Measurements from ENCODE around the gene AHCYL2.

AHCYL2 gene

DNA sequence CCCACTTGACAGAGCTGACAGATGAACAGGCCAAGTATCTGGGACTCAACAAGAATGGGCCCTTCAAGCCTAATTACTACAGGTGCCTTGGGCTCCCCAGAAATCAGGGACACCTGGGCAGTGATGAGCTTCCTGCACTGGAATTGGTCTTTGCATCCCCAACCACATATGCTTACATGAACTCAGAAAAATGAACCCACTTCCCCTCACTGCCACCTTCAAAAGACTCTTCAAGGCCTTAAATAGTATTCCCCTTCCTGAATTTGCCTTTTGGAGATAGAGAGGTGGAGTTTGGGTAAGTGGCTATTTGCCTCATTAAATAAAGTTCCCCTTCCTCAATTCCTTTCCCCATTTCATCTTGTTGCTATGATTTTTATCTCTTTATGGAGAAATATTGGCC is 201.7 kb downstream of the AHCYL2 start:
- TF ChIP-seq, protein P1, sequence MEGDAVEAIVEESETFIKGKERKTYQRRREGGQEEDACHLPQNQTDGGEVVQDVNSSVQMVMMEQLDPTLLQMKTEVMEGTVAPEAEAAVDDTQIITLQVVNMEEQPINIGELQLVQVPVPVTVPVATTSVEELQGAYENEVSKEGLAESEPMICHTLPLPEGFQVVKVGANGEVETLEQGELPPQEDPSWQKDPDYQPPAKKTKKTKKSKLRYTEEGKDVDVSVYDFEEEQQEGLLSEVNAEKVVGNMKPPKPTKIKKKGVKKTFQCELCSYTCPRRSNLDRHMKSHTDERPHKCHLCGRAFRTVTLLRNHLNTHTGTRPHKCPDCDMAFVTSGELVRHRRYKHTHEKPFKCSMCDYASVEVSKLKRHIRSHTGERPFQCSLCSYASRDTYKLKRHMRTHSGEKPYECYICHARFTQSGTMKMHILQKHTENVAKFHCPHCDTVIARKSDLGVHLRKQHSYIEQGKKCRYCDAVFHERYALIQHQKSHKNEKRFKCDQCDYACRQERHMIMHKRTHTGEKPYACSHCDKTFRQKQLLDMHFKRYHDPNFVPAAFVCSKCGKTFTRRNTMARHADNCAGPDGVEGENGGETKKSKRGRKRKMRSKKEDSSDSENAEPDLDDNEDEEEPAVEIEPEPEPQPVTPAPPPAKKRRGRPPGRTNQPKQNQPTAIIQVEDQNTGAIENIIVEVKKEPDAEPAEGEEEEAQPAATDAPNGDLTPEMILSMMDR (IDR thresholded peaks at IDR 0.05; ENCODE audit: low read length) = no peak
- TF ChIP-seq EZH2 (IDR thresholded peaks at IDR 0.05; ENCODE audit: borderline replicate concordance, low read length) = no peak
- Histone ChIP-seq H3K36me3 (ENCODE audit: insufficient read depth, low read length) (no peaks in the 10 kb centered on the region), H3K9me3 (ENCODE audit: low read length) (no peaks in the 10 kb centered on the region), H3K27me3 (ENCODE audit: insufficient read depth, low read length) (no peaks in the 10 kb centered on the region), H4K20me1 (ENCODE audit: insufficient read depth, low read length) (no peaks in the 10 kb centered on the region), H3K9ac (ENCODE audit: low read length) (no peak overlapping the region), H3K4me2 (ENCODE audit: low read length) (no peak overlapping the region), H3F3A (ENCODE audit: insufficient read depth, low read length) (no peaks in the 10 kb centered on the region), H3K4me3 (ENCODE audit: low read depth, low read length, poor library complexity, severe bottlenecking) (no peak overlapping the region), H3K4me1 (ENCODE audit: insufficient read depth, low read length, severe bottlenecking) (no peaks in the 10 kb centered on the region), H2AFZ (ENCODE audit: low read length) (no peak overlapping the region), H3K27ac (ENCODE audit: low read depth, low read length, poor library complexity, severe bottlenecking) (no peak overlapping the region), H3K79me2 (ENCODE audit: insufficient read depth, low read length) (no peaks in the 10 kb centered on the region), H3K9me2 (ENCODE audit: low read depth, low read length) (no peaks in the 10 kb centered on the region)

DNA sequence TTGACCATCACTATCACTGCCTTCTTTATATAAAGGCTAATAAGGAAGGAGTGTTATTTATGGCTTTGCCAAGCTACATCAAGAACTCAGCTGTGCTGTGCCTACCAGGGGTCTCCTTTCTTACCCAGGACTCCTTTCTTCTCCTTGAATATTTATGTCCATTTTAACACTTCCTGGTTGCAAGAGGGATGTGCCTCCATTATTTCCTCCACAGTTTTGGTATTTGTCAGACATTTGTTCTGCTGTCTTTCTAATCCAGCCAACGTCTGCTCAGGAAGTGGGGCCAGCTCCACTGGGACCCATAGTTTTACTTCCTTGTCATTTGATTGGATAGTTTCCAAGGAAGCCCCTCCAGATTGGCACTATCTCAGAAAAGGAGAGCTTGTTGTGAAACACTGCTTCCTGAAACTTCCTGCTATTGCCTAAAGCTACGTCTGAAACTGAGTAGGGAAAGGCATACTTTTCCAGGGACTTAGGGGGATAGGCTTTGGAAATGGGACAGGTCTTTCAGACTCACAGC is 202.8 kb downstream of the AHCYL2 start:
- H3K79me2 ChIP-seq (ENCODE audit: insufficient read depth, low read length) = no peaks in the 10 kb centered on the region
- TF ChIP-seq, protein P1 (IDR thresholded peaks at IDR 0.05; ENCODE audit: low read length) = no peak
- TF ChIP-seq EZH2 (IDR thresholded peaks at IDR 0.05; ENCODE audit: borderline replicate concordance, low read length) = no peak
- no peaks in the 10 kb centered on the region for H3K9me3 ChIP-seq (ENCODE audit: low read length)
- no peak overlapping the region for H3K4me3 ChIP-seq (ENCODE audit: low read depth, low read length, poor library complexity, severe bottlenecking)
- H3F3A ChIP-seq (ENCODE audit: insufficient read depth, low read length) = no peaks in the 10 kb centered on the region
- no peaks in the 10 kb centered on the region for H3K27me3 ChIP-seq (ENCODE audit: insufficient read depth, low read length)
- no peaks in the 10 kb centered on the region for H3K4me1 ChIP-seq (ENCODE audit: insufficient read depth, low read length, severe bottlenecking)
- H3K9me2 ChIP-seq (ENCODE audit: low read depth, low read length) = no peaks in the 10 kb centered on the region
- no peaks in the 10 kb centered on the region for H3K36me3 ChIP-seq (ENCODE audit: insufficient read depth, low read length)
- H2AFZ ChIP-seq (ENCODE audit: low read length) = no peak overlapping the region
- no peak overlapping the region for H3K9ac ChIP-seq (ENCODE audit: low read length)
- no peak overlapping the region for H3K4me2 ChIP-seq (ENCODE audit: low read length)
- H4K20me1 ChIP-seq (ENCODE audit: insufficient read depth, low read length) = no peaks in the 10 kb centered on the region
- no peak overlapping the region for H3K27ac ChIP-seq (ENCODE audit: low read depth, low read length, poor library complexity, severe bottlenecking)

DNA sequence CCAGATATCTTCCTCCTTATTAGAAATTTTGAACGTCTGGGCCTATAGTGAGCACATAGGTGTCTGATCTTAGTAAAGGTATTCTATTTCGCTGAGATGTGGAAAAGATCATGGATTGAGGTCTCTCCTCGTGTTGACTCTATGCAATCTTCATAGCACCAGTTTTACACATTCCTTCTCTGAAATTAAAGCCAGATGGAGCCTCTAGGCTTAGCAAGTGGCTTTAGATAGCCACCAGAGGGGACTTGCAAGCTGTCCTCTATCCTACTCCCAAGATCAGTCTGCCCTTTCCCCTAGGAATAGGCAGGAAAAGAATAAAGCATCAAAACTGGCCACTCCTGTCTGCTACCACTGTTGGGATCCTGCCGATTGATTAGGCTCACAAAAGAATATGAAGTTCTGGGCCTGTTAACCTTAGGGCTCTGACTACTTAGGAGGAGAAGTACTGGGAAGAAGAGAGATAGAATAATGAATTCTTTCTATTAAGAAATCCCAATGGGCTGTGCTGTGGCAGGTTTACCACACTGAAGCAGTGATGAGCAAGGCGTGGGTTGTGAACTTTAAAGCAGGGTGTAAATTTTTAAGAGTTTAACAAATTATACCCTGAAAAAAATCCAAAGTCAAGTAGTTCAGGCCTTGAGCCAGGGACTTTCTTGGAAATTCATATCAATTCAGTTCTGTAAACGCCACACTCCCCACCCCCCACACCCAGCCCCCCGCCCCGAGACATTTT is 207.2 kb downstream of the AHCYL2 start:
- no peak overlapping the region for H3K27ac ChIP-seq (ENCODE audit: low read depth, low read length, poor library complexity, severe bottlenecking)
- H3K9me3 ChIP-seq (ENCODE audit: low read length) = no peaks in the 10 kb centered on the region
- peaks cover 6% of the 10 kb centered on the region; the same call in 1 of the 2 replicates for H3K27me3 ChIP-seq (ENCODE audit: insufficient read depth, low read length)
- peaks cover 16% of the 10 kb centered on the region for H3K4me1 ChIP-seq (ENCODE audit: insufficient read depth, low read length, severe bottlenecking)
- no peaks in the 10 kb centered on the region for H3F3A ChIP-seq (ENCODE audit: insufficient read depth, low read length)
- H4K20me1 ChIP-seq (ENCODE audit: insufficient read depth, low read length) = no peaks in the 10 kb centered on the region
- H3K79me2 ChIP-seq (ENCODE audit: insufficient read depth, low read length) = no peaks in the 10 kb centered on the region
- H3K4me3 ChIP-seq (ENCODE audit: low read depth, low read length, poor library complexity, severe bottlenecking) = no peak overlapping the region
- H3K4me2 ChIP-seq (ENCODE audit: low read length) = no peak overlapping the region
- no peak for TF ChIP-seq EZH2 (IDR thresholded peaks at IDR 0.05; ENCODE audit: borderline replicate concordance, low read length)
- TF ChIP-seq, protein P1 (IDR thresholded peaks at IDR 0.05; ENCODE audit: low read length) = no peak
- no peak overlapping the region for H2AFZ ChIP-seq (ENCODE audit: low read length)
- H3K9me2 ChIP-seq (ENCODE audit: low read depth, low read length) = no peaks in the 10 kb centered on the region
- no peak overlapping the region for H3K9ac ChIP-seq (ENCODE audit: low read length)
- no peaks in the 10 kb centered on the region for H3K36me3 ChIP-seq (ENCODE audit: insufficient read depth, low read length)

All from OCI-LY1 (cell line).